Stimulated activated CD4-positive, alpha-beta T cell treated with anti-CD3 and anti-CD28 coated beads, TNF-alpha, amount 100 ng/mL, for 4 hours (primary cell): ENCODE results near the gene TRNAU1AP.
"Not testable (repeated sequence)": the region's sequence is repeated elsewhere in the genome, so short reads cannot be mapped to it uniquely, and the experiment has no call there.

Experiments
- DNase-seq, 3 experiments: peaks; one replicate each; pipeline ENCODE4 v3.0.0-alpha.2; 2020; ENCODE audit warnings: low read depth in 3 of 3

TRNAU1AP gene

DNA sequence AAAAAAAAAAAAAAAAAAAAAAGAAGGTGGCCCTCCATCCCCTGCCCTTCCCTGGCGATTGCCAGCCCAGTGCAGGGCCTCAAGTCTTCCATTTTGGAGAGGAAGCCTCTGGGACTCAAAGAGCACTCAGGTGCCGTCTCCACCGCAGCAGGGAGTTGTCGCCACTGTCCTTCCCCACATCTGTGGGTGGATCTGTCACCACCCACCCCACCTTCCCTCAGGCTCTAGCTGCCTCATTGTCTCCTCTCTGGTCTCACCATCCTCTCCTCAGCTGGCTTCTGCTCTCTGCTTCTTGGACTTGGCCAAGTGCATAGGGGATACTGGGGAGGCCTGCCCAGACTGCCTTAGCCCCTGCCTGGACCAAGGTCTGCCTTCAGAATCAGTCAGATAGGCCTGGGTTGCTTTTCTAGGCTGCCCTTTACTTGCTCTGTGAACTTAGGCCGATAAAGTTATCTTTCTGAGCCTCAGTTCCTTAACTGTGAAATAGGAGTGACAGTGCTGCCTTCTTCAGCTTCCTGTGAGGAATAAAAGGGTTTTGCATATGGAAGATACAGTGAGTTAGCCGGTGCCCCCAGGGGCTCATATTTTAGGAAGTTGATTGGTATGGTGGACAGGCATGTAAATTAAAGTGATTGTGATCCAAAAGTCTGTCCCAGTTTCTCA, 31.3 kb upstream of the TRNAU1AP start:
- no peak for DNase-seq

DNA sequence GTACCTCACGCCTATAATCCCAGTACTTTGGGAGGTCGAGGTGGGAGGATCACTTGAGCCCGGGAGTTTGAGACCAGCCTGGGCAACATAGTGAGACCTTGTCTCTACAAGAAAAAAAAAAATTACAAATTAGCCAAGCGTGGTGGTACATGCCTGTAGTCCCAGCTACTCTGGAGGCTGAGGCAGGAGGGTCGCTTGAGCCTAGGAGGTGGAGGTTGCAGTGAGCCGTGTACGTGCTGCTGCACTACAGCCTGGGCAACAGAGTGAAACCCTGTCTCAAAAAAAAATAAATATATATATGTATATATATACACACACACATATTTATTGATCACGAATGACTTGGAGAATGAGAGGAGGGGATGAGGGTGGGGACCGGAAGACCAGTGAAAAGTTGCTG, 30.3 kb upstream of the TRNAU1AP start:
- not testable (repeated sequence) for DNase-seq

DNA sequence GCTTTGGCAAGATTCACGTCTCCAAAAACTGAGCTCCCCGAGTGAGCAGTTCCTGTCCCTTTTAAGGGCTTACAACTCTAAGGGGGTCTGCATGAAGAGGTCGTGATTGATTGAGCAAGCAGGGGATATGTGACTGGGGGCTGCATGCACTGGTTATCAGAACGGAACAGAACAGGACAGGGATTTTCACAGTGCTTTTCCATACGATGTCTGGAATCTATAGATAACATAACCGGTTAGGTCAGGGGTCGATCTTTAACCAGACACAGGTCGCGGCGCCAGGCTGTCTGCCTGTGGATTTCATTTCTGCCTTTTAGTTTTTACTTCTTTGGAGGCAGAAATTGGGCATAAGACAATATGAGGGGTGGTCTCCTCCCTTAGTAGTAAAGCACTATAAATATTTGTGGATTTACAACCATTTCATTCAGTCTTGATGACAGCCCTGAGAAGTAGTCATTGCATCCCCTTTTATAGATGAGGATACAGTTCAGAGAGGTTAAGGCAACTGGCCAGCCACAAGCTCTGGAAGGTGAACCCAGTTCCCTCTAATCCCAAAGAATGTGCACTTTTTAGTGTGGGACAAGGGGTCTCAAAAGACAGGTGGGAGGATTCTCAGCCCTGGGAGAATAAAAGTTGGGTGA, 27.8 kb upstream of the TRNAU1AP start:
- DNase-seq: not testable (repeated sequence)

DNA sequence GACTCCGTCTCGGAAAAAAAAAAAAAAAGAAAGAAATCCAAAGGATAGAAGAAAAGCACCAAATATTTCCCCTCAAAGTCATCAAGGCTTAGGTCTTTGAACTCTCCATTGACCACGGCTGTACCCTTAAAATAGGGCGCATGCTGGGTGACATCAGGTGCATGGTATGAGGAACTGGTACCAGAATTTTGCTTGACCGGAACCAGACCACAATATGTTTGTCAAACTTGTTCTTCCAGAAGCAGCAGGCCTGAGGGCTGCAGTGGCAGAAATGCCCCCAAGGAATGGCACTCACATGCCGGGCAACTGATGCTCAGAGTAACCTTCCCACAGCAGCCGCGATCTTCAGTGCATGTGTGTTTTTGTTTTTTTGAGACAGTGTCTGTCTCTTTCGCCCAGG, 26.0 kb upstream of the TRNAU1AP start:
- no peak for DNase-seq

DNA sequence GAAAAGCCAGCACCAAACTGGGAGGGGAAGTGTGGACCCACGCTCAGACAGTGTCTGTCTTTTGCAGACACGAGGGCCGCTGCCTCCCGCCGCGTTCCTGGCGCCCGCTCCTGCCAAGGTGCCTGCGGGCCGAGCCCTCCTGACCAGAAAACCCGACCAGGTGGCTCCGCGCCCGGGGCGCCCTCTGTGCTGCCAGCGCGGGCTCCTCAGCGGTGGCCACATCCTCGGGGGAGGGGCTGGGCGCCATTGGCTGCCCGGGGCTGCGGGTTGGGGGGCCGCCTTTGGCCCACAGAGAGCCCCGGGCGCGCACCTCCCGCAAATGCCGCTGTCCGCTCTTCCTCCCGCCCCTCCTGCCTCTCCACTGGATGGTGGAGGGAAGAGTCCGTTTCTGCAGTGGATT, 22.4 kb upstream of the TRNAU1AP start:
- DNase-seq: no peak

DNA sequence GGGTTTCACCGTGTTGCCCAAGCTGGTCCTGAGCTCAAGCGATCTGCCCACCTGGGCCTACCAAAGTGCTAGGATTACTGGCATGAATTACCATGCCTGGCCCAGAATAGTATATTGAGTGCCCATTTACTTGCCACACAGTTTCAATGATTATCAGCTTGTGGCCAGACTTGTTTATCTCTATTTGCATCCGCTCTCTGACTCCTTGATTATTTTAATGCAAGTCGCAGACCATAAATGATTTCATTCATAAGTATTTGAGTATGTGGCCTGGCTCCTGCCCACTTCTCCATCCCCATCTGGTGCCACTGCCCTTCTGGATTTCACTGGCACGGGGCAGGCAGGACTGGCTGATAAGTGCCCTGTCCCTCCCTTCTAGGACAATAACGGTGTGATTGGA, 18.2 kb upstream of the TRNAU1AP start:
- DNase-seq: no peak

DNA sequence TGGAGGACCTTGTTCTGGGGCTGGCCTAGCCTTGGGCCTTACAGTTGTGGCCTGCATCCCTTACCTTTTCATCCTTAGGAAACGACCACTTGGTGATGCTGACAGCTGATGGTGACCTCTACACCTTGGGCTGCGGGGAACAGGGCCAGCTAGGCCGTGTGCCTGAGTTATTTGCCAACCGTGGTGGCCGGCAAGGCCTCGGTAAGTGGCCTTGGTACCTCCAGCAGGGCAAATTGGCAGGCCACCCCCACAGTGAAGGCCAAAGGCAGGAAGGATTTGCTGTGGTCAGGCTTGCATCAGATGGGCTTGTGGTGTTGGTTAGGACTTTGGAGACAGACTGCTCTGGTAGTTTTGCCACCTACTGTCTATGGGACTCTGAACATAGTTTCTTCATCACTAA, 17.7 kb upstream of the TRNAU1AP start:
- DNase-seq: no peak

DNA sequence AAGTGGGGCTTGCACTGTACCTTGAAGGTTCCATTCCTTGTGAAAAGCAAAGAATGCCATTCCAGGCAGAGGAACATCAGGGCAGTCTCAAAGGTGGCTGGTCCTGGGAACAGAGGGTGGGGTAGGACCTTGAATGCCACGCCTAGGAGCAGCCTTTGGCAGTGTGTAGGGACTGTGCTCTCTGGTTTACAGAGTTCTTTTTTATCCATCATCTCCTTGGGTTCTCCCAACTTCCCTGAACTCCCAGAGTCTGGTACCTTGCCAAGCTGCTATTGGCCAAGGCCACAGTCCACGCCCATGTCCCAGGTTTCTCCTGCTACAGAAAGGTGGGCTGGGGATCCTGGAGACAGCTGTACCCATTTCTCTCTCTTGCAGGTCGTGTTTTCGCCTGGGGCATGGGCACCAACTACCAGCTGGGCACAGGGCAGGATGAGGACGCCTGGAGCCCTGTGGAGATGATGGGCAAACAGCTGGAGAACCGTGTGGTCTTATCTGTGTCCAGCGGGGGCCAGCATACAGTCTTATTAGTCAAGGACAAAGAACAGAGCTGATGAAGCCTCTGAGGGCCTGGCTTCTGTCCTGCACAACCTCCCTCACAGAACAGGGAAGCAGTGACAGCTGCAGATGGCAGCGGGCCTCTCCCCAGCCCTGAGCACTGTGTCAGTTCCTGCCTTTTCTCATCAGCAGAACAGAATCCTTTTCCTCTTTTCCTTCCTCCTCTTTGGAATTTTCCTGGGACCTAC, 15.3 kb upstream of the TRNAU1AP start:
- DNase-seq: no peak

DNA sequence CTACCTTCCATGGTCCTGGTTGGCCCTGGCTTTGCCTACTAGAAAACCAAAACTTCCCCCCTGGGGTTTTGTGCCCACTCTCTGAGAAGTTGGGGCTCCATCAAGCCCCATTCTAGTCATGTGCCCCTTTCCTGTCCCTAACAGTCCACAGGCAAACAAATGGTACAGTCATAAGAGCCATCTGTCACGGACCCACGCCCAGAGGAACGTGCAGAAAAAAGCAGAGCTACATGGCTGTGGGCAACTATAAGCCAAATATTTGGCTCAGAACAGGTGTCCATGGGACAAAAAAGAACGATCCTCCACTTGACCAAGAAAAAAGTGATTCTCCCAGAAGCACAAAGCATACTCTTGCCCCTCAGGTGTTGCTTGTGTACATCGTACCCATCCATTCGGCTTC, 14.6 kb upstream of the TRNAU1AP start:
- DNase-seq: no peak

DNA sequence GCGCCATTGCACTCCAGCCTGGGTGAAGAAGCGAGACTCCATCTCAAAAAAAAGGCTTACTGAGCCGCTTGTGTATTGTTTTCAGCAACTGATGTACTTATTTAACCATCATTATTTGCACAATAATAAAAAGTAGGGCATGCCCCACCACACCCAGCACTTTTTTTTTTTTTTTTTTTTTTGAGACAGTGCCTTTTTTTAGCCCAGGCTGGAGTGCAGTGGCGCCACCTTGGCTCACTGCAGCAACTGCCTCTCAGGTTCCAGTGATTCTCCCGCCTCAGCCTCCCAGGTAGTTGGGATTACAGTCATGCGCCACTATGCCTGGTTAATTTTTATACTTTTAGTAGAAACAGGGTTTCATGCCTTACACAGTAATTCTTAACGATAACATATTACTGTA, 12.2 kb upstream of the TRNAU1AP start:
- DNase-seq: no peak

DNA sequence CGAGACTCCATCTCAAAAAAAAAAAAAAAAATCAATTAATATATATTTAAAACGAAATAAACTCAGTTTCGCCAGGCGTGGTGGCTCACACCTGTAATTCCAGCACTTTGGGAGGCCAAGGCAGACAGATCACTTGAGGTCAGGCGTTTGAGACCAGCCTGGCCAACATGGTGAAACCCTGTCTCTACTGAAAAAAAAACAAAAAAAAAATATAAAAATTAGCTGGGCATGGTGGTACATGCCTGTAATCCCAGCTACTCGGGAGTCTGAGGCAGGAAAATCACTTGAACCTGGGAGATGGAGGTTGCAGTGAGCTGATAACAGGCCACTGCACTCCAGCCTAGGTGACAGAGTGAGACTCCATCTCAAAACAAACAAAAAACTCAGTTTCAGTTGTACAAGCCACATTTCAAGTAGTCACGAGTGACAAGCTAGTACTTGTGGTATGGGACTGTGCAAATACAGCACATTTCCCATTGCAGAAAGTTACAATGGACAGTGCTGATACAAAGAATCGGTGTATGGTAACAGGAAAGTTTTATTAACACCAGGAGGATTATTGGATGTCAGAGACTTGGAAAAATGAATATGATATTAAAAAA, 11.4 kb upstream of the TRNAU1AP start:
- DNase-seq: not testable (repeated sequence)

DNA sequence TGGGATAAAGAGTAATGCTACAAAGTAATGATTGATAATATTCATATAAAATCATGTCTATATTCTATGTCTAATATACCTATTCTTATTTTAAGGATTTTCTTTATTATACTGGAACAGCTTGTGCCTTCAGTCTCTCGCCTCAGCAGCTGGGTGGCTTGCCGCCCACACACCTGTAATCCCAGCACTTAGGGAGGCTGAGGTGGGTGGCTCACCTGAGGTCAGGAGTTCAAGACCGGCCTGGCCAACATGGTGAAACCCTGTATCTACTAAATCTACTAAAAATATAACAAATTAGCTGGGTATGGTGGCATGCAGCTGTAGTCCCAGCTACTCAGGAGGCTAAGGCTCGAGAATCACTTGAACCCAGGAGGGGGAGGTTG, 7.6 kb upstream of the TRNAU1AP start:
- DNase-seq: no peak

DNA sequence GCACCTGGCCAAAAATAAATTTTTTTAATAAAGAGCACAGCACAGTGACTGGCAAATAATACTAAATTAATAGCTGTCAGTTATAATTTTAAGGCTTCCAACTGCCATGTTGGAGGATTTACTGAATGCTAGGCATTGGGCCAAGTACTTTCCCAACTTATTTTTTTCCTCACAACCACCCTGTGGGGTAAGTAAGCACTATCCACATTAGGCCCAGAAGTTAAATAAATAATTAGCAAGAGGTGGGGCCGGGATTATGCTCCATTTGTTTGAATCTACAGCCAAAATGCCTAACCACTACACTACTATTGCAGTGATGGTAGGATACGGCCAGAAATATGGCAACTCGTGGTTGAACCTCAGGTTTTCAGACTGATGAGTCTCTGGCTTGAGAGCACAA, 4.6 kb upstream of the TRNAU1AP start:
- no peak for DNase-seq

DNA sequence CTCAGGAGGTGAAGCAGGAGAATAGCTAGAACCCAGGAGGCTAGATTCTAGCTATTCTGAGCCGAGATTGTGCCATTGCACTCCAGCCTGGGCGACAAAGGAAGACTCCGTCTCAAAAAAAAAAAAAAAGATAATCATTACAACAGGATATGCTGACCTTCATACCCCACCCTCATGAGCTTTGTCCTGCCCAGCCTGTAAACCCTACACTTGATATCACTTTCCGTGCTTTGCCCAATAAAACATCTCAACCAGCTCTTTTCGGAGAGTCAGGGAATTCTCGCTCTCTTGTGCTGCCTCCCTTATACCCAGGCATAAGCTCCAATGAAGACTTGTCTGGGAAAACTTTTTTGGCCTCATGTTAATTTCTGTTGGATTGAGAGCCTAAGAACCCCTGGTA, 1.5 kb upstream of the TRNAU1AP start:
- no peak for DNase-seq

DNA sequence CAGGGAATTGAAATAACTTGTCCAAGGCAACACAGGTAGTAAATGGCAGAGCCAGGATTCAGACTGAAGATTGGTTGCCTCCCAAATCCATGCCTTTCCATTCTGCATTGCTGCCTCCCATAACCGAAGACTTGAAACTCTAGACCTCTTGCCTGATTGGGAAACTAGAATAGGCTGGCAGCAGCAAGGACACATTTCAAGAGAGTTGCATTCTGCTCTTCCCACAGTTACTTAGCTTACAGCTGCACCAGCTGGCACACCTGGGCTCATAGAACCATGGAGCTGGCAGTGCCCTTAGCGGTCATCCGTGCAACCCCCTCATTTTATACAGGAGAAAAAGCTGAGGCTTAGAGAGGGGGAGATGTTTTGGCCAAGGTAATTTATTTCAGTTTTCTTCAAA, 8.0 kb downstream of the TRNAU1AP start:
- no peak for DNase-seq

DNA sequence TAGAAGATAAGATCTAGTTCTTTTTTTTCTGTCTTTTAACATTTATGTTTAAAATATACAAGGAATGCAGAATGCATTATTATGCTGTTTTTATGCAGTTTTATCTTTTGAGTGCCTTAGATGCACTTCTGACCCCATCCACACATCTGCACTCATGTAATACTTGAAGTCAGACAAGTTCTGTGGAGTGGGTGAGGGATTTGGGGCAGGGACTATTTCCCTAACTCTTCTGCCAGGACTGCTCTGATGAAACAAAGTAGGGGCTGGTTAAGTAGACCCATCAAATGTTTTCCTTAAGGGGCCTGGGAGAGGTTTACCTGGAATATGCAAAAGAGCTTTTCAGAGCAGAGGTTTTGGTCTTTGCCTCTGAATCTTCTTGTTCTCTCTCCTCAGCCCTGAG, 11.4 kb downstream of the TRNAU1AP start:
- DNase-seq: no peak

DNA sequence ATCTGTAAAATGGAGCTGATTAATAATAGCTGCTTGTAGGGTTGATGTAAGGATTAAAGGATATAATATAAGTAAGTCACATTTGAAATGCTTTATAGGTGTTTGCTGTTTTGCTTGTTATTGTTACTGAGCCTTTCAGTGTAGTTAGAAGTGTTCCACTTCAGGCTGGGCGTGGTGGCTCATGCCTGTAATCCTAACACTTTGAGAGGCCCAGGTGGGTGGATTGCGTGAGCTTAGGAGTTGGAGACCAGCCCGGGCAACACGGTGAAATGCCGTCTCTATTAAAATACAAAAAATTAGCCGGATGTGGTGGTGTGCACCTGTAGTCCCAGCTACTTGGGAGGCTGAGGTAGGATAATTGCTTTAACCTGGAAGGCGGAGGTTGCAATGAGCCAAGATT, 12.2 kb downstream of the TRNAU1AP start:
- DNase-seq: no peak

DNA sequence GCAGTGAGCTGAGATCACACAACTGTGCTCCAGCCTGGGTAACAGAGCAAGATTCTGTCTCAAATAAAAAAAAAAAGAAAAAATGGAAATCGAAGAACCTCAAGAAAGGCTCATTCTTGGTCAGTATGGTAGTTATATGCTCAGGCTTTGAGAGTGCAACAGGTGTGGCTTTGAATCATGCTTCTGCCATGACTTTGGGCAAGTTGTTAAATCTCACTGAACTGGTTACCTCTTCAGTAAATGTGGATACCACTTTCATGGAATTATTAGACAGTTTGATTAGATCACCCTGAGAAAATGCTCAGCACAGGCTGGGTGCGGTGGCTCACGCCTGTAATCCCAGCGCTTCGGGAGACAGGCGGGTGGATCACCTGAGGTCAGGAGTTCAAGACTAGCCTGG, 12.8 kb downstream of the TRNAU1AP start:
- DNase-seq: no peak

DNA sequence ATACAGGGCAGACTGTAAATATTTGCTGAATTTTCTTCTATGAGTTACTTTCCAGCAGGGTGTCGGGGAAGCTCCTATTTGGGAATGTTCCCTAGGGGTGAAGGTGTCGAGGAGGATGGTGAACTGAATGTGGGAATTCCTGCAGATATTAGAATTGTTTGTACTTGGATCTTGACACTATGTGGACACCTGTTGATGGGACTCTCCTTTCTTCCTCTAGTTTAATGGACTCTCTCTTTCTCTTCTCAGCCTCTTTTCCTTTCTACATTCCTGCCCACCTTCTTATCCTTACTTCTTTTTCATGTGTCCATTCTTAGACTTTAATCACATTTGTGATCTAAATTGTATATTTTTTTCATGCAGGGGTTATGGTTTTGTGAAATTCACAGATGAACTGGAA, 14.0 kb downstream of the TRNAU1AP start:
- no peak for DNase-seq

DNA sequence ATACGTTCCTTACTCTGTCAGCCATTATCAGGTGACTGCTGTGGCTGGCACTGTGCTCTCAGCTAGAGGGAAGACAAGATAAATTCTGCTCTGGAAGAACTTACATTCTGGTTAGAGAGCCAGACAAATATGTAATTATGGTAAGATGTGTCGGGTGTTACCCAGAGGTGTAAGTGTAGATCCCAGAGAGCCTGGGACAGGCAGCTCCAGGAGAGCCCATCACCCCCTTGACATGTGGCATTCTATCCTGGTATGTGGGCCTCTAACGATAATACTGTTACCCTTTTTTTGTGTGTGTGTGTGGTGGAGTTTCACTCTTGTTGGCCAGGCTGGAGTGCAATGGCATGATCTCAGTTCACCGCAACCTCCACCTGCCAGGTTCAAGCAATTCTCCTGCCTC, 19.0 kb downstream of the TRNAU1AP start:
- DNase-seq: no peak

DNA sequence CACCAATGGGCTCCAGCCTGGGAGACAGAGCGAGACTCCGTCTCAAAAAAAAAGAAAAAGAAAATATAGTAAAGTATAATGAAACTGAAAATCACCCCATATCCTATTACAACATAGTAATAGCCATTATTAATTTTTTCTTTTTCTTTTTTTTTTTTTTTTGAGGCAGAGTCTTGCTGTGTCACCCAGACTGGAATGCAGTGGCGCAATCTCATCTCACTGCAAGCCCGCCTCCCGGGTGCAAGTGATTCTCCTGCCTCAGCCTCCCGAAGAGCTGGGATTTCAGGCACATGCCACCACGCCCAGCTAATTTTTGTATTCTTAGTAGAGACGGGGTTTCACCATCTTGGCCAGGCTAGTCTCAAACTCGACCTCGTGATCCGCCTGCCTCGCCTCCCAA, 20.0 kb downstream of the TRNAU1AP start:
- not testable (repeated sequence) for DNase-seq

DNA sequence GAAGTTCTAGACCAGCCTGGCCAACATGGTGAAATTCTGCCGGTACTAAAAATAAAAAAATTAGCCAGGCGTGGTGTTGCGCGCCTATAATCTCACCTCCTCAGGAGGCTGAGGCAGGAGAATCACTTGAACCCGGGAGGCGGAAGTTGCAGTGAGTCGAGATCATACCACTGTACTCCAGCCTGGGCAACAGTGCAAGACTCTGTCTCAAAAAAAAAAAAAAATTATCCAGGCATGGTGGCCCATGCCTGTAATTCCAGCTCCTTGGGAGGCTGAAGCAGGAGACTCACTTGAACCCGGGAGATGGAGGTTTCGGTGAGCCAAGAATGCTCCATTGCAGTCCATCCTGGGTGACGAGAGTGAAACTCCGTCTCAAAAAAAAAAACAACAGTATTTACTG, 20.7 kb downstream of the TRNAU1AP start:
- DNase-seq: no peak
